Medulla oblongata (tissue), 1 donor: ENCODE data around the gene CD3E.

Source experiments
- DNase-seq: peaks from one replicate; pipeline ENCODE4 v3.0.0-alpha.2; 2015; ENCODE audit errors: extremely low spot score

Gene CD3E

GRCh38 chr11:118304568-118305248 lies at the start of gene CD3E:
Gene CD3E, plus strand, starts transcription at chr11:118304730. Its CDS starts 223 bp downstream, at chr11:118304953.
- DNase-seq, result no peak

- no peak for DNase-seq
Observed at GRCh38 chr11:118258410-118258809, 46.1 kb upstream of the CD3E start.

- DNase-seq, result no peak
Observed at GRCh38 chr11:118259138-118259537, 45.4 kb upstream of the CD3E start.

- no peak for DNase-seq
Observed at GRCh38 chr11:118260353-118260752, 44.2 kb upstream of the CD3E start.

GRCh38 chr11:118263112-118263511 lies 41.4 kb upstream of the CD3E start:
- DNase-seq, result no peak

GRCh38 chr11:118263695-118264568 lies 40.6 kb upstream of the CD3E start, which contains the start of gene MPZL2:
Gene MPZL2, minus strand, starts transcription at chr11:118264297. Its CDS starts 144 bp downstream, at chr11:118264153.
- no peak for DNase-seq

GRCh38 chr11:118264569-118265465 lies 39.7 kb upstream of the CD3E start:
- no peak for DNase-seq

GRCh38 chr11:118265954-118266353 lies 38.6 kb upstream of the CD3E start:
- DNase-seq, result no peak

- DNase-seq, result no peak
Observed at GRCh38 chr11:118267486-118267885, 37.0 kb upstream of the CD3E start.

GRCh38 chr11:118272001-118272400 lies 32.5 kb upstream of the CD3E start:
- DNase-seq, result no peak

GRCh38 chr11:118274186-118274585 lies 30.3 kb upstream of the CD3E start:
- DNase-seq, result no peak

GRCh38 chr11:118275176-118275575 lies 29.4 kb upstream of the CD3E start:
- DNase-seq, result no peak

- no peak for DNase-seq
Observed at GRCh38 chr11:118276422-118276821, 28.1 kb upstream of the CD3E start.

- DNase-seq, result no peak
Observed at GRCh38 chr11:118277312-118277711, 27.2 kb upstream of the CD3E start.

GRCh38 chr11:118281284-118281683 lies 23.2 kb upstream of the CD3E start:
- DNase-seq, result no peak

- DNase-seq, result no peak
Observed at GRCh38 chr11:118282606-118283005, 21.9 kb upstream of the CD3E start.

GRCh38 chr11:118283037-118283636 lies 21.4 kb upstream of the CD3E start:
- no peak for DNase-seq

- DNase-seq, result no peak
Observed at GRCh38 chr11:118283756-118284350, 20.7 kb upstream of the CD3E start.

GRCh38 chr11:118286545-118286944 lies 18.0 kb upstream of the CD3E start:
- no peak for DNase-seq

- DNase-seq, result no peak
Observed at GRCh38 chr11:118287006-118287405, 17.5 kb upstream of the CD3E start.

GRCh38 chr11:118289401-118289800 lies 15.1 kb upstream of the CD3E start:
- no peak for DNase-seq
